Fibroblast of the aortic adventitia (primary cell): ENCODE measurements around the gene KRT80. TPM values are rescaled to one million over a fixed set of nuclear protein-coding genes. Genes with fewer than 3 reads are reported as not detected.

ENCODE experiments used
- DNase-seq: peaks from one replicate; pipeline ENCODE4 v3.0.0-alpha.2; 2010; ENCODE audit warnings: low read depth
- H3K4me3 ChIP-seq: 2 replicates; pipeline ENCODE4 v1.5.1; 2011; ENCODE audit warnings: low read depth, mild to moderate bottlenecking, control low read depth, low read length, moderate library complexity
- CTCF ChIP-seq: IDR thresholded peaks from 2 replicates; pipeline ENCODE4 v1.5.1; 2011; ENCODE audit warnings: mild to moderate bottlenecking, low read length, control low read depth, inconsistent platforms; ENCODE audit not compliant: insufficient read depth
- total RNA-seq: library from RNA; depleted of rRNA; stranded (reverse); fragments of >200 nt; gene quantifications from 2 replicates; pipeline ENCODE4 v1.2.3, GENCODE V29; 2012; ENCODE audit warnings: low replicate concordance

KRT80 gene
- total RNA-seq, 1 donor = 0.36 TPM

GRCh38 chr12:52183971-52184370 is 7.8 kb downstream of the KRT80 start:
- H3K4me3 ChIP-seq = no peak overlapping the region
- no peak for TF ChIP-seq CTCF
- DNase-seq = no peak

- DNase-seq = no peak
- no peak for TF ChIP-seq CTCF
- H3K4me3 ChIP-seq = no peak overlapping the region
These were observed 8.3 kb downstream of the KRT80 start for GRCh38 chr12:52183544-52183910.

- TF ChIP-seq CTCF = no peak
- DNase-seq = no peak
- H3K4me3 ChIP-seq = no peak overlapping the region
These were observed 8.8 kb downstream of the KRT80 start for GRCh38 chr12:52182898-52183543.

- TF ChIP-seq CTCF = no peak
- DNase-seq = no peak
- H3K4me3 ChIP-seq = no peak overlapping the region
These were observed 9.4 kb downstream of the KRT80 start for GRCh38 chr12:52182384-52182783.

GRCh38 chr12:52181746-52182145 is 10.1 kb downstream of the KRT80 start:
- no peak overlapping the region for H3K4me3 ChIP-seq
- DNase-seq = peak; percentile 58
- TF ChIP-seq CTCF = no peak

- DNase-seq = no peak
- H3K4me3 ChIP-seq = no peak overlapping the region
- no peak for TF ChIP-seq CTCF
These were observed 10.7 kb downstream of the KRT80 start for GRCh38 chr12:52180971-52181628.

GRCh38 chr12:52179396-52179973 is 12.3 kb downstream of the KRT80 start:
- DNase-seq = no peak
- no peak for TF ChIP-seq CTCF
- no peak overlapping the region for H3K4me3 ChIP-seq
